NAMALWA (cell line): ENCODE data around the gene NEAT1.
"Not testable (repeated sequence)": the region's sequence is repeated elsewhere in the genome, so short reads cannot be mapped to it uniquely, and the experiment has no call there.

ENCODE experiments used
- DNase-seq: peaks from one replicate; pipeline ENCODE4 v3.0.0-alpha.2; 2015; ENCODE audit warnings: low spot score

NEAT1 gene

GRCh38 chr11:65448418-65449105 is 26.0 kb downstream of the NEAT1 start:
- DNase-seq: no peak

GRCh38 chr11:65451301-65451700 is 28.7 kb downstream of the NEAT1 start:
- not testable (repeated sequence) for DNase-seq

- not testable (repeated sequence) for DNase-seq
Measured at GRCh38 chr11:65452259-65452658, 29.7 kb downstream of the NEAT1 start.

GRCh38 chr11:65452806-65453490 is 30.4 kb downstream of the NEAT1 start:
- DNase-seq: no peak

GRCh38 chr11:65454311-65454695 is 31.7 kb downstream of the NEAT1 start:
- DNase-seq: no peak

- peak; percentile 87 for DNase-seq
Measured at GRCh38 chr11:65454696-65455456, 32.3 kb downstream of the NEAT1 start.

GRCh38 chr11:65456418-65456817 is 33.8 kb downstream of the NEAT1 start:
- no peak for DNase-seq

GRCh38 chr11:65459552-65459951 is 37.0 kb downstream of the NEAT1 start:
- no peak for DNase-seq

- DNase-seq: not testable (repeated sequence)
Measured at GRCh38 chr11:65465471-65465870, 42.9 kb downstream of the NEAT1 start.

GRCh38 chr11:65467306-65467705 is 44.7 kb downstream of the NEAT1 start:
- not testable (repeated sequence) for DNase-seq

- peak; percentile 76 for DNase-seq
Measured at GRCh38 chr11:65468874-65469333, 46.3 kb downstream of the NEAT1 start.

- DNase-seq: no peak
Measured at GRCh38 chr11:65470433-65471049, 47.9 kb downstream of the NEAT1 start.

- peak; percentile 49 for DNase-seq
Measured at GRCh38 chr11:65471447-65471891, 48.9 kb downstream of the NEAT1 start.

- not testable (repeated sequence) for DNase-seq
Measured at GRCh38 chr11:65472588-65473277, 50.1 kb downstream of the NEAT1 start.

- no peak for DNase-seq
Measured at GRCh38 chr11:65473278-65473860, 50.8 kb downstream of the NEAT1 start.

GRCh38 chr11:65474864-65475263 is 52.3 kb downstream of the NEAT1 start:
- no peak for DNase-seq

- no peak for DNase-seq
Measured at GRCh38 chr11:65476632-65477148, 54.1 kb downstream of the NEAT1 start.

- peak; percentile 81 for DNase-seq
Measured at GRCh38 chr11:65477149-65477965, 54.8 kb downstream of the NEAT1 start.

- no peak for DNase-seq
Measured at GRCh38 chr11:65478388-65479183, 56.0 kb downstream of the NEAT1 start.
